Type B pancreatic cell (in vitro differentiated cells): ENCODE data around the gene KDM6B. TPM values are rescaled to one million over a fixed set of nuclear protein-coding genes. Genes with fewer than 3 reads are reported as not detected.

ENCODE experiments used
- DNase-seq: peaks from one replicate; pipeline ENCODE4 v3.0.0; 2021; ENCODE audit warnings: mixed read lengths; ENCODE audit not compliant: unreplicated experiment; ENCODE audit errors: extremely low spot score
- H3K27ac Mint-ChIP-seq: 2 replicates; pipeline ENCODE4 v1.8.0; 2021; ENCODE audit warnings: mild to moderate bottlenecking, mixed read lengths
- H3K27me3 Mint-ChIP-seq: 2 replicates; pipeline ENCODE4 v1.8.0; 2021; ENCODE audit warnings: mixed read lengths
- H3K36me3 Mint-ChIP-seq: 2 replicates; pipeline ENCODE4 v1.8.0; 2021; ENCODE audit warnings: mixed read lengths
- H3K4me1 Mint-ChIP-seq: one replicate; pipeline ENCODE4 v1.8.0; 2021; ENCODE audit warnings: mixed read lengths; ENCODE audit not compliant: unreplicated experiment
- H3K4me3 Mint-ChIP-seq: 2 replicates; pipeline ENCODE4 v1.8.0; 2021; ENCODE audit warnings: mild to moderate bottlenecking, mixed read lengths
- H3K9me3 Mint-ChIP-seq: 2 replicates; pipeline ENCODE4 v1.8.0; 2021; ENCODE audit warnings: mixed read lengths
- CTCF ChIP-seq: fragments of 200-600 bp; sonication (generic); conservative IDR thresholded peaks from 2 replicates; pipeline ENCODE4 v1.5.0; 2021; ENCODE audit warnings: antibody characterized with exemption, mild to moderate bottlenecking
- total RNA-seq: library from RNA; stranded (reverse); gene quantifications from 2 replicates; pipeline ENCODE4 v1.2.1, GENCODE V29; 2021; ENCODE audit warnings: low replicate concordance

Gene KDM6B
- total RNA-seq, 1 donor from 2014 or later: 69.1 TPM

GRCh38 chr17:7833011-7833794, 814 bp upstream of the KDM6B start:
- Mint-ChIP-seq H3K27me3 (peaks cover 27% of the 10 kb centered on the region), H3K27ac (peak overlapping the region; percentile 100), H3K9me3 (no peaks in the 10 kb centered on the region), H3K36me3 (no peaks in the 10 kb centered on the region), H3K4me1 (peaks cover 19% of the 10 kb centered on the region), H3K4me3 (peak overlapping the region; percentile 93)
- TF ChIP-seq CTCF: no peak
- DNase-seq: no peak

GRCh38 chr17:7834542-7834956, 532 bp downstream of the KDM6B start:
- peak overlapping the region; percentile 100 for H3K4me3 Mint-ChIP-seq
- no peaks in the 10 kb centered on the region for H3K36me3 Mint-ChIP-seq
- H3K9me3 Mint-ChIP-seq: no peaks in the 10 kb centered on the region
- no peak for TF ChIP-seq CTCF
- H3K27ac Mint-ChIP-seq: peak overlapping the region; percentile 100
- peaks cover 22% of the 10 kb centered on the region for H3K27me3 Mint-ChIP-seq
- DNase-seq: no peak
- H3K4me1 Mint-ChIP-seq: peaks cover 31% of the 10 kb centered on the region

- Mint-ChIP-seq H3K4me3 (peak overlapping the region; percentile 100), H3K27ac (peak overlapping the region; percentile 100), H3K9me3 (no peaks in the 10 kb centered on the region), H3K36me3 (no peaks in the 10 kb centered on the region), H3K4me1 (peaks cover 37% of the 10 kb centered on the region), H3K27me3 (peaks cover 20% of the 10 kb centered on the region)
- DNase-seq: peak; percentile 96
- TF ChIP-seq CTCF: peak; percentile 81
Observed at GRCh38 chr17:7834957-7835813, 1.2 kb downstream of the KDM6B start.

- no peak for DNase-seq
- no peak for TF ChIP-seq CTCF
- H3K4me1 Mint-ChIP-seq: peaks cover 46% of the 10 kb centered on the region
- peaks cover 4% of the 10 kb centered on the region for H3K36me3 Mint-ChIP-seq
- H3K4me3 Mint-ChIP-seq: peak overlapping the region; percentile 100
- peak overlapping the region; percentile 100 for H3K27ac Mint-ChIP-seq
- H3K27me3 Mint-ChIP-seq: peaks cover 13% of the 10 kb centered on the region
- no peaks in the 10 kb centered on the region for H3K9me3 Mint-ChIP-seq
Observed at GRCh38 chr17:7835814-7836595, 2.0 kb downstream of the KDM6B start.
